Osteocyte (in vitro differentiated cells): ENCODE data around the gene PIWIL4. TPM values are rescaled to one million over a fixed set of nuclear protein-coding genes. Genes with fewer than 3 reads are reported as not detected.

ENCODE experiments used
- DNase-seq: peaks from one replicate; pipeline ENCODE4 v3.0.0; 2021; ENCODE audit warnings: mixed read lengths; ENCODE audit not compliant: unreplicated experiment; ENCODE audit errors: extremely low spot score
- H3K27ac Mint-ChIP-seq: one replicate; pipeline ENCODE4 v1.8.0; 2021; ENCODE audit warnings: mild to moderate bottlenecking, mixed read lengths; ENCODE audit not compliant: unreplicated experiment
- H3K27me3 Mint-ChIP-seq: one replicate; pipeline ENCODE4 v1.8.0; 2021; ENCODE audit warnings: mixed read lengths; ENCODE audit not compliant: unreplicated experiment
- H3K36me3 Mint-ChIP-seq: one replicate; pipeline ENCODE4 v1.8.0; 2021; ENCODE audit warnings: mixed read lengths; ENCODE audit not compliant: unreplicated experiment
- H3K4me1 Mint-ChIP-seq: one replicate; pipeline ENCODE4 v1.8.0; 2021; ENCODE audit warnings: mixed read lengths; ENCODE audit not compliant: unreplicated experiment
- H3K4me3 Mint-ChIP-seq: one replicate; pipeline ENCODE4 v1.8.0; 2021; ENCODE audit warnings: mild to moderate bottlenecking, moderate library complexity, mixed read lengths; ENCODE audit not compliant: unreplicated experiment
- H3K9me3 Mint-ChIP-seq: one replicate; pipeline ENCODE4 v1.8.0; 2021; ENCODE audit warnings: mixed read lengths; ENCODE audit not compliant: unreplicated experiment
- CTCF ChIP-seq: fragments of 200-600 bp; sonication (generic); IDR thresholded peaks from 2 replicates; pipeline ENCODE4 v1.5.0; 2021; ENCODE audit warnings: antibody characterized with exemption, mild to moderate bottlenecking, moderate library complexity
- total RNA-seq: library from RNA; stranded (reverse); gene quantifications from 2 replicates; pipeline ENCODE4 v1.2.1, GENCODE V29; 2021

The PIWIL4 gene
- total RNA-seq, 1 donor from 2014 or later, result 1.2 TPM

- Mint-ChIP-seq H3K36me3 (no peaks in the 10 kb centered on the region), H3K9me3 (no peaks in the 10 kb centered on the region), H3K4me1 (peaks cover 11% of the 10 kb centered on the region), H3K27me3 (peaks cover 15% of the 10 kb centered on the region), H3K4me3 (no peak overlapping the region), H3K27ac (no peak overlapping the region)
- no peak for TF ChIP-seq CTCF
- DNase-seq, result peak; percentile 57
Measured at GRCh38 chr11:94654201-94654600, 87.0 kb downstream of the PIWIL4 start.

- DNase-seq, result peak; percentile 63
- H3K27me3 Mint-ChIP-seq, result peaks cover 17% of the 10 kb centered on the region
Measured at GRCh38 chr11:94655291-94655690, 88.1 kb downstream of the PIWIL4 start.

GRCh38 chr11:94655956-94656355 lies 88.8 kb downstream of the PIWIL4 start:
- Mint-ChIP-seq H3K4me3 (no peak overlapping the region), H3K4me1 (peaks cover 2% of the 10 kb centered on the region), H3K27me3 (peaks cover 19% of the 10 kb centered on the region), H3K36me3 (no peaks in the 10 kb centered on the region), H3K27ac (no peak overlapping the region), H3K9me3 (no peaks in the 10 kb centered on the region)
- no peak for DNase-seq
- TF ChIP-seq CTCF, result no peak

More at GRCh38 chr11:94655291-94655690, 88.1 kb downstream of the PIWIL4 start:
- TF ChIP-seq CTCF, result no peak
- Mint-ChIP-seq H3K4me1 (peaks cover 7% of the 10 kb centered on the region), H3K4me3 (no peak overlapping the region), H3K27ac (no peak overlapping the region), H3K9me3 (no peaks in the 10 kb centered on the region), H3K36me3 (no peaks in the 10 kb centered on the region)

- peaks cover 25% of the 10 kb centered on the region for H3K27me3 Mint-ChIP-seq
- H3K4me1 Mint-ChIP-seq, result no peaks in the 10 kb centered on the region
- H3K36me3 Mint-ChIP-seq, result no peaks in the 10 kb centered on the region
- no peak overlapping the region for H3K4me3 Mint-ChIP-seq
- peak; percentile 5 for DNase-seq
- no peak overlapping the region for H3K27ac Mint-ChIP-seq
- no peak for TF ChIP-seq CTCF
- no peaks in the 10 kb centered on the region for H3K9me3 Mint-ChIP-seq
Measured at GRCh38 chr11:94656968-94657367, 89.8 kb downstream of the PIWIL4 start.

GRCh38 chr11:94657629-94658028 lies 90.5 kb downstream of the PIWIL4 start:
- H3K9me3 Mint-ChIP-seq, result no peaks in the 10 kb centered on the region
- no peak for DNase-seq
- peaks cover 25% of the 10 kb centered on the region for H3K27me3 Mint-ChIP-seq
- H3K4me3 Mint-ChIP-seq, result no peak overlapping the region
- no peak for TF ChIP-seq CTCF
- no peaks in the 10 kb centered on the region for H3K4me1 Mint-ChIP-seq
- H3K27ac Mint-ChIP-seq, result no peak overlapping the region
- no peaks in the 10 kb centered on the region for H3K36me3 Mint-ChIP-seq
